Measurements from ENCODE around the gene SLC25A2. TPM values are rescaled to one million over a fixed set of nuclear protein-coding genes. Genes with fewer than 3 reads are reported as not detected.

The SLC25A2 gene
- total RNA-seq, 1 experiment from 2014 or later, result 0.28 TPM

DNA sequence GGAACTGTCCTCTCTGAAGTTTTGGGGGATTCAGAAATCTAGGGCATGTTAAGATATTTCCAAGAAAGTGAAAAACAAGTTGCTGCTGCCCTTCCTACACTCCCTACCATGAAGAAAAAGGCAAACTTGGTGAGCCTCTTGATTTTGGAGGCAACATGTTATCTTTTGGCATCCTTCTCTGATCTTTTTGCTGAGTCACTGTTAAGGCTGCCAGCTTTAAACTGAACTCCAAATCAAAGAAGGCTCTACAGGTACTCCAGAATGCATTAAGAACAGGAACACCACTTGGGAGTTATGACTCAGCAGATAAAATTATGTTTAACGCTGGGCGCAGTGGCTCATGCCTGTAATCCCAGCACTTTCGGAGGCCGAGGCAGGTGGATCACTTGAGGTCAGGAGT lies 34.7 kb downstream of the SLC25A2 start:
- POLR2A ChIA-PET, result no interaction called here
- H3K9me3 ChIP-seq (ENCODE audit: control insufficient read depth, insufficient read depth, low read depth, low read length), result peaks cover 64% of the 10 kb centered on the region
- no peak for ATAC-seq
- H3K4me1 ChIP-seq (ENCODE audit: control insufficient read depth, insufficient read depth, low read length), result no peaks in the 10 kb centered on the region
- DNase-seq (ENCODE audit: low read depth, low spot score), result no peak
- TF ChIP-seq, protein P1, sequence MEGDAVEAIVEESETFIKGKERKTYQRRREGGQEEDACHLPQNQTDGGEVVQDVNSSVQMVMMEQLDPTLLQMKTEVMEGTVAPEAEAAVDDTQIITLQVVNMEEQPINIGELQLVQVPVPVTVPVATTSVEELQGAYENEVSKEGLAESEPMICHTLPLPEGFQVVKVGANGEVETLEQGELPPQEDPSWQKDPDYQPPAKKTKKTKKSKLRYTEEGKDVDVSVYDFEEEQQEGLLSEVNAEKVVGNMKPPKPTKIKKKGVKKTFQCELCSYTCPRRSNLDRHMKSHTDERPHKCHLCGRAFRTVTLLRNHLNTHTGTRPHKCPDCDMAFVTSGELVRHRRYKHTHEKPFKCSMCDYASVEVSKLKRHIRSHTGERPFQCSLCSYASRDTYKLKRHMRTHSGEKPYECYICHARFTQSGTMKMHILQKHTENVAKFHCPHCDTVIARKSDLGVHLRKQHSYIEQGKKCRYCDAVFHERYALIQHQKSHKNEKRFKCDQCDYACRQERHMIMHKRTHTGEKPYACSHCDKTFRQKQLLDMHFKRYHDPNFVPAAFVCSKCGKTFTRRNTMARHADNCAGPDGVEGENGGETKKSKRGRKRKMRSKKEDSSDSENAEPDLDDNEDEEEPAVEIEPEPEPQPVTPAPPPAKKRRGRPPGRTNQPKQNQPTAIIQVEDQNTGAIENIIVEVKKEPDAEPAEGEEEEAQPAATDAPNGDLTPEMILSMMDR (IDR thresholded peaks at IDR 0.05), result no peak
- TF ChIP-seq TCF7L2 (IDR thresholded peaks at IDR 0.05; ENCODE audit: low read depth, low read length), result no peak
- no peak for TF ChIP-seq POLR2AphosphoS5 (IDR thresholded peaks at IDR 0.05; ENCODE audit: low read depth, low read length)
- no peak for TF ChIP-seq REST (IDR thresholded peaks at IDR 0.05; ENCODE audit: insufficient read depth in 1 of 2, low read depth in 2 of 2, low read length in 1 of 2)
- no peak for TF ChIP-seq SIN3A (IDR thresholded peaks at IDR 0.05; ENCODE audit: borderline replicate concordance, insufficient read depth, low read depth, low read length)
- in situ Hi-C loops (cut with HindIII; ENCODE audit: low pct_unique_long_range_greater_than_20kb, low sequenced_read_pairs) (no loop called here), intact Hi-C loops (cut with micrococcal nuclease; ENCODE audit: unreplicated experiment) (loop anchor here (10.0 kb wide), 1 partner anchor 46 kb away; no protein-coding TSS in a partner anchor)
- no peak overlapping the region for H3K27ac ChIP-seq (ENCODE audit: low read length)
- no peaks in the 10 kb centered on the region for H3K36me3 ChIP-seq (ENCODE audit: control insufficient read depth, insufficient read depth, low read length)
- CTCF ChIA-PET, result no interaction called here
- no peak overlapping the region for H3K4me3 ChIP-seq (ENCODE audit: low read depth in 2 of 2, low read length in 2 of 2)
- no peaks in the 10 kb centered on the region for H3K27me3 ChIP-seq (ENCODE audit: control insufficient read depth, insufficient read depth, low read length)
- BruUV-seq (replicated peaks), result no TSS peak

DNA sequence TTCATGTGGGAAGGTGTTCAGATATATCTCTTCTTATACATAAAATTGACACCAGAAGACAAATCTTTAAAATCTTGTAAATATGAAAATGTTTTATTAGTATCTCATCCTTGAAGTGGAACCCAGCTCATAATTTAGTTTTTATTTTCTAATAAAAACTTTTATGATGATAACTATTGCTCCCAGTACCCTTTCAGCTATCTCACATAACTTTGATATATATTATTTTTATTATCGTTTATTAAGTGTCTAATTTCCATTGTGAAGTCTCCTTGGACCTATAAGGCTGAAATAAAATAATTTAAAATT lies 42.7 kb downstream of the SLC25A2 start:
- no TSS peak for BruUV-seq (replicated peaks)
- H3K36me3 ChIP-seq (ENCODE audit: control insufficient read depth, insufficient read depth, low read length), result no peaks in the 10 kb centered on the region
- intact Hi-C loops (cut with micrococcal nuclease; ENCODE audit: unreplicated experiment) (loop anchor here (10.0 kb wide), 1 partner anchor 54 kb away; no protein-coding TSS in a partner anchor), in situ Hi-C loops (cut with HindIII; ENCODE audit: low pct_unique_long_range_greater_than_20kb, low sequenced_read_pairs) (no loop called here)
- ATAC-seq (no peak), DNase-seq (ENCODE audit: low read depth, low spot score) (no peak)
- no peak overlapping the region for H3K4me3 ChIP-seq (ENCODE audit: low read depth in 2 of 2, low read length in 2 of 2)
- POLR2A ChIA-PET, result no interaction called here
- H3K4me1 ChIP-seq (ENCODE audit: control insufficient read depth, insufficient read depth, low read length), result no peaks in the 10 kb centered on the region
- no peak overlapping the region for H3K27ac ChIP-seq (ENCODE audit: low read length)
- TF ChIP-seq REST (IDR thresholded peaks at IDR 0.05; ENCODE audit: insufficient read depth in 1 of 2, low read depth in 2 of 2, low read length in 1 of 2) (no peak), TCF7L2 (IDR thresholded peaks at IDR 0.05; ENCODE audit: low read depth, low read length) (no peak), SIN3A (IDR thresholded peaks at IDR 0.05; ENCODE audit: borderline replicate concordance, insufficient read depth, low read depth, low read length) (no peak), POLR2AphosphoS5 (IDR thresholded peaks at IDR 0.05; ENCODE audit: low read depth, low read length) (no peak)
- TF ChIP-seq, protein P1 (IDR thresholded peaks at IDR 0.05), result no peak
- peaks cover 80% of the 10 kb centered on the region for H3K9me3 ChIP-seq (ENCODE audit: control insufficient read depth, insufficient read depth, low read depth, low read length)
- CTCF ChIA-PET, result no interaction called here
- no peaks in the 10 kb centered on the region for H3K27me3 ChIP-seq (ENCODE audit: control insufficient read depth, insufficient read depth, low read length)
